ENCODE measurements around the gene WIF1. TPM values are rescaled to one million over a fixed set of nuclear protein-coding genes. Genes with fewer than 3 reads are reported as not detected.

WIF1 gene
- total and polyA plus RNA-seq, 2 of the 8 experiments (the other 6 are each of a cell fraction or from before 2014, with no cell fraction given): 1.8 to 9.1 TPM

DNA sequence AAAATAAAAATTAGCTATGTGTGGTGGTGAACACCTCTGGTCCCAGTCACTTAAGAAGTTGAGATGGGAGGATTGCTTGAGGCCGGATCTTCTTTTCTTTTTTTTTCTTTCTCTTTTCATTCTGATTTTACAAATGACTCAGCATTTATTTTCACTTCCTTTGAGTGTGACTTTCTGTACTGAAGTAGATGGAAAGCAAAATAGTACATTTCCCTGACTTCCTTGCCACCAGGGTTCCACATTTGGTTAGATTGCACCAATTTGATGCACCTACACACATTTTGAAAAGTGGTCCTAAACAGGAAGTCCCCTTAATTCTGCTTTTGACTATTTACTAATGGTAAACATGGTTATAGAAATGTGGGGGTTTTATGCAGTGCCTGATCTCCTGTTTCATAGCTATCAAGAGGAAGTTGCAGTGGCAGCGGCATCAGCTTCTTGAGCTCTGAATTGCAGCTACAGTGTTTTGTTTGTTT is 35.3 kb upstream of the WIF1 start:
- Histone ChIP-seq H4K20me1 (replicated peaks in 1 of 2; ENCODE audit: control insufficient read depth in 1 of 2, insufficient read depth in 2 of 2, low read length in 2 of 2) (no peaks in the 10 kb centered on the region), H4K8ac (ENCODE audit: extremely low read depth, insufficient read depth, low read length) (no peak overlapping the region), H2BK5ac (ENCODE audit: low read depth, low read length) (no peak overlapping the region), H3K27me3 (replicated peaks in 1 of 4; ENCODE audit: control insufficient read depth in 3 of 4, extremely low read depth in 1 of 4, insufficient read depth in 3 of 4, low read length in 3 of 4) (no peaks in the 10 kb centered on the region), H2AFZ (ENCODE audit: low read length) (peak overlapping the region; percentile 95), H3K36me3 (ENCODE audit: control insufficient read depth in 2 of 4, insufficient read depth in 4 of 4, low read length in 3 of 4) (no peaks in the 10 kb centered on the region), H3K4me2 (ENCODE audit: insufficient read depth in 1 of 2, low read depth in 2 of 2, low read length in 2 of 2) (no peak overlapping the region), H2AK5ac (ENCODE audit: low read depth, low read length) (no peak overlapping the region), H3K79me2 (ENCODE audit: control insufficient read depth in 1 of 2, insufficient read depth in 2 of 2, low read length in 2 of 2) (no peaks in the 10 kb centered on the region), H2BK15ac (ENCODE audit: low read length) (no peak overlapping the region), H3K9me3 (ENCODE audit: insufficient read depth in 2 of 2, low read depth in 1 of 2, low read length in 1 of 2) (no peaks in the 10 kb centered on the region), H3K14ac (ENCODE audit: insufficient read length) (no peak overlapping the region), H3K23ac (ENCODE audit: insufficient read length) (no peak overlapping the region), H3K4me3 (ENCODE audit: extremely low read depth in 1 of 4, insufficient read depth in 2 of 4, low read depth in 3 of 4, low read length in 4 of 4) (no peak overlapping the region), H3K27ac (ENCODE audit: low read depth, low read length) (no peak overlapping the region), H3K9ac (replicated peaks in 1 of 4; ENCODE audit: extremely low read depth in 1 of 4, low read depth in 3 of 4, low read length in 3 of 4) (no peak overlapping the region), H2BK20ac (ENCODE audit: low read length) (no peak overlapping the region), H3K18ac (ENCODE audit: extremely low read depth, low read length) (no peak overlapping the region), H4K5ac (ENCODE audit: insufficient read length, low read depth, low read length) (no peak overlapping the region), H2BK120ac (replicated peaks; ENCODE audit: low read depth, low read length) (no peak overlapping the region), H3K56ac (replicated peaks; ENCODE audit: insufficient read length, low read depth, low read length) (no peak overlapping the region), H3K4ac (replicated peaks; ENCODE audit: insufficient read length, low read depth, low read length) (no peak overlapping the region), H3K79me1 (ENCODE audit: low read depth, low read length) (no peaks in the 10 kb centered on the region), H3K4me1 (replicated peaks in 1 of 4; ENCODE audit: control insufficient read depth in 3 of 4, insufficient read depth in 4 of 4, low read length in 3 of 4) (no peaks in the 10 kb centered on the region), H2BK12ac (ENCODE audit: low read depth, low read length) (no peak overlapping the region), H4K91ac (replicated peaks; ENCODE audit: insufficient read length, low read length) (no peak overlapping the region), H3K23me2 (ENCODE audit: low read depth, low read length) (no peaks in the 10 kb centered on the region)
- CTCF ChIA-PET (ENCODE audit: partially characterized antibody): interaction anchor here (0.7 to 1.3 kb wide), 2 partner anchors 15 to 45 kb away, joined by 3 read pairs; no protein-coding TSS in a partner anchor
- TF ChIP-seq BACH1 (IDR thresholded peaks at IDR 0.05; ENCODE audit: low read length) (peak; percentile 61; the same call in 1 of the 2 replicates), CEBPB (IDR thresholded peaks at IDR 0.05; ENCODE audit: low read depth, low read length) (no peak), MAFK (IDR thresholded peaks at IDR 0.05; ENCODE audit: low read depth, low read length) (peak; percentile 37; the same call in 1 of the 2 replicates), SP1 (IDR thresholded peaks at IDR 0.05; ENCODE audit: low read depth, low read length) (no peak), POU5F1 (IDR thresholded peaks at IDR 0.05; ENCODE audit: low read depth, low read length) (no peak), EZH2 (IDR thresholded peaks at IDR 0.05; ENCODE audit: low read depth, low read length, severe bottlenecking) (no peak), HDAC6 (IDR thresholded peaks at IDR 0.05; ENCODE audit: low read depth, low read length) (no peak)
- POLR2A ChIA-PET (ENCODE audit: partially characterized antibody): no interaction called here
- WGBS, 2 experiments (ENCODE audit: extremely low coverage in 1 of 2, insufficient coverage in 1 of 2, insufficient read length in 1 of 2, insufficient replicate concordance in 2 of 2, low coverage in 1 of 2, low lambda C conversion rate in 2 of 2, missing lambda C conversion rate in 1 of 2): 88% methylated on average over 2 of the region's 2 CpGs; no CpG with 5 or more reads in 1 of the 2 experiments
- DNase-seq (ENCODE audit: low read depth in 1 of 2, low spot score in 2 of 2): no peak
- no peak for FAIRE-seq

Measured in H1 (cell line).